Measurements from ENCODE around the gene FRMPD1.

The FRMPD1 gene

DNA sequence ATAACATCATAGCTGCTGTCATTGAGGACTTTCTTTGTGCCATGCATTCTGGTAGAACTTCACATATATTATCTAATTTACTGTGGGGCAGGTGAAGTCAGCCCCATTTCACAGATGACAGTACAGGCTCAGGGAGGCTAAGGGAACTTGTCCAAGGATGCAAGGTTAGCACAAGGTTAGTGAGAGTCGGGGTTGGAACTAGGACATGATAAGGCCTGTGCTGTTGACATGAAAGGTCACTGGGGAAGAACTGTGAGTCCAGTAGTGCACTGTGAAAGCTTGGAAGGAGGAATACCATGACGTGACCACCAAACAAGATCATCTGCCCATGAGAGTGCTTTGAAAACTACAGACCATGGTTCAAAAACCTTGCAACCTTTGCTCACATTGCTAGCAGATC lies 26.7 kb downstream of the FRMPD1 start:
- no peak for FAIRE-seq

DNA sequence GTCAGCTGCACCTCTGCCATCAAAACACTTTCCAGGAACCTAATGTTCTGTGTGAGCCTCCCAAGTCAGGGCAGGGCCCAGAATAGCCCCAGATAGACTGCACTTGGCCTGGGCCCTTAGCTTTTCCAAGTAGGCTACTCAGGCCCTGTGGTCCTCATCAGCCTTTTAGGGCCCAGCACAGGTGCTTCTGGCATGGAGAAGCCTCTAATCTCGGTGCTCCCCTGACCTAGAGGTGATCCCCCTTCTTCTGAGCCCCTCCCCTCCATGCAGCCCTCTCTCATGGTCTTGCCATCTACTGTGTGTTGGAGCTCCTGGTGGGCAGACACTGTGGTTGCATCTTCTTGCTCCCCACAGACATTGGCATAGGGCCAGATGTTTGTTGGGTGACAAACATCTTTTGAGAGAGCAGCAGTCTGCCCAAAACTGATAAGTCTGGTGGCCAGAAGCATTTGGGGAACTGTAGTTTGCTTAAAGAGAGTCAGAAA lies 28.1 kb downstream of the FRMPD1 start:
- no peak for DNase-seq (ENCODE audit: low spot score)
- FAIRE-seq: no peak

More for the DNA sequence above, 26.7 kb downstream of the FRMPD1 start:
- no peak for DNase-seq (ENCODE audit: low spot score)

DNA sequence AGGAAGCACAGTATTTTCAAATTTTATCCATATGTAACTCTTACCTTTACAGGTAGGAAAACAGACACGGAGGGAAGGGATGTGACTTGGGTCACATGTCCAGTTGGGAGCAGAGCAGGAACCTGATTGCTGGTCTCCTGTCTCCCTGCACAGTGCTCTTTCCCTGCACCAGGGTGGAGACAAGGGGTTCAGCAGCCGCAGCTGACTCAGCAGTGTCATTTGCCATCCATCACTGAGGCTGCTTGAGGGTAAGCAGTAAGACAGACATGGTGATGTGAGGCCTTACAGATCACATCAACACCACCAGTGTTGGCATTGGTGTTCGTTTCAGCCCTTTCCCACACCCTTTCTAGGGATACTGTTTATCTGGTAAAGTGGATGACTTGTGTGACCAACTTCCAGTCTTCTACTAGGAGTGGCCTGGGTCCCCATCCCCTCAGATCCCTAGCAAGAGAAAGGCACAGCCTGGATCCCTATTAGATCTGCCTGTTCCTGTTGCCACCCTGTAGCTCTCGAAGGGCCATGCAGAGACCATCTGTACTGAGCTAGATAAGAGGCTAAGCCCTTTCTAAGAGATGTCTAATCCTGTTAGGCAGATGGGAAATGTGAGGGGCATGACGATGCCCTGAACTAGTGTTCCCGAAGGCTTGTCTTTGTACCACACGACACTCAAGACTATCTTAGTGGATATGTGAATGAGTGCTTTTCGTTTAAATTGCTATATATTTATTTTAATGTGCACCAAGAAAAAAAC lies 29.1 kb downstream of the FRMPD1 start:
- DNase-seq (ENCODE audit: low spot score) (no peak), FAIRE-seq (no peak)

DNA sequence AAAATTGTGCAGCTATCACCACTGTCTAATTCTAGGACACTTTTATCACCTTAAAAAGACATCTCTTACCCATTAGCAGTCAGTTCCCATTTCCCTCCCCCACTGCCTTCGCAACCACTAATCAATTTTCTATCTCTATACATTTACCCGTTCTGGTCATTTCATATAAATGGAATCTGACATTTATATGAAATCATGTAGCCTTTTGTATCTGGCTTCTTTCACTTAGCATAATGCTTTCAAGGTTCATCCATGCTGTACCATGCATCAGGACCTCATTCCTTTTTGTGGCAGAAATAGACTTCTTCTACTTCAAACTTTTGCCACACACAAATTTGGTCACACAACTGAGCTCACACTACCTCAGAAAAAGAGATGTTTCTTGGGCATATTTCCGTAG lies 32.2 kb downstream of the FRMPD1 start:
- FAIRE-seq (no peak), DNase-seq (ENCODE audit: low spot score) (no peak)

DNA sequence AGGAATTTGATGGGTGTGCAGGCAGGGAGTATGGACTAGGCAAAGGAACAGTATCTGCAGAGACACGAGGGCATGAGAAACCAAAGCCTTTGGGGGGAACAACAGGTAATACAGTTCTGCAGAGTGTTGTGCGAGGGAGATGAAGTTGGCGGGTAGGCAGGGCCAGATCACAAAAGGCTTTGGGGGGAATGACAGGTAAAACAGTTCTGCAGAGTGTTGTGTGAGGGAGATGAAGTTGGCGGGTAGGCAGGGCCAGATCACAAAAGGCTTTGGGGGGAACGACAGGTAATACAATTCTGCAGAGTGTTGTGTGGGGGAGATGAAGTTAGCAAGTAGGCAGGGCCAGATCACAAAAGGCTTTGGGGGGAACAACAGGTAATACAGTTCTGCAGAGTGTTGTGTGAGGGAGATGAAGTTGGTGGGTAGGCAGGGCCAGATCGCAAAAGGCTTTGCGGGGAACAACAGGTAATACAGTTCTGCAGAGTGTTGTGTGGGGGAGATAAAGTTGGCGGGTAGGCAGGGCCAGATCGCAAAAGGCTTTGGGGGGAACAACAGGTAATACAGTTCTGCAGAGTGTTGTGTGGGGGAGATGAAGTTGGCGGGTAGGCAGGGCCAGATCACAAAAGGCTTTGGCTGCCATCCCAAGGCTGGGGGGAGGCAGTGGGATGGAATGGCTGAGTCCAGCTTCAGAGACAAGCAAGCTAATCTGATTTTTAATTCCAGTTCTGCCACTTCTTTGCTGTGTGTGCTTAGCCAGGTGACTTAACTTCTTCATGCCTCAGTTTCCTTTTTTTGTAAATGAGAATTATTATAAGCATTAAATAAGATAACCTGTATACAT lies 33.0 kb downstream of the FRMPD1 start:
- no peak for DNase-seq (ENCODE audit: low spot score)
- peak; percentile 87 for FAIRE-seq

DNA sequence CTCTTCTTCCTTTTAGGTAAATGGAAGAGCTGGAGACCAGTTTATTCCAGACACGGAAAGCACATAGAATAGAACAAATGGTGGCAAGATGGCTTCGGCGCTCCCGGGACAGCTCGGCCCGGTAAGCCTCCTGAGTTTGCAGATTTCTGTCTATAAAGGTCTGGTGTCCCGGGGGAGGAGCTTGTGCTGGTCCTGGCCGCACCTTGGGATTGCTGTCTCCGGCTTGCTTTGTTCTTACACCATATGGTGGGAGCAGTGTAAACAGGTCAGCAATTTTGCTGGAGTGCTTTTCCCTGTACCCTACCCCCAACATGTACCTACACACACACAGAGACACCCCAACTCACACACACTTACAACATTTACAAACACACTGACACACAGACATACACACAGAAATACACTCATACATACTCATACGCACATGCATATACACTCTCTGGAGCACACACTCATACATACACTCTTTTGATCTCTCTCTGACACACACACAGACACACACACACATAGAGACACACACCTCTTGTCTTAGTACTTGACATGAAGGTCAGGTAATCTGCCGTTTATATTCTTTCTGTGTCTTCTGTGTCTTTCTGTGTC lies 42.0 kb downstream of the FRMPD1 start:
- no peak for FAIRE-seq

DNA sequence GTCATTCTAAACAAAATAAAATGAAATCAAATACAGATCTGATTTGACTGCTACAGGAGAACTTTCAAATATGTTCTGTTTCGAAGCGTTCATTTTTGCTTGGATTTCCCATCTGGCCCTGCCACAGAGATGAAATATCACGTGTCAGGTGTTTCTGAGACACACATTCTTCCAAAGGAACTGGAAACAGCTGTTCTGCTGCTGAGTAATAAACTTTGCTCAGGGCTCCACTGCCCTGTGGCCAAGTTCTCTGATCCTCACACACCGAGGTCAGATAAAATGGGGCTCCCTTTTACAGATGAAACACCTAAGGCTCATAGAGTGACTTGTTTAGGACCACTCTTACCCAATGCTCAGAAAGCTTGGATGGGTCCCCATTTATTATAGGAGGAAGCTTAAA lies 42.5 kb downstream of the FRMPD1 start:
- DNase-seq (ENCODE audit: low spot score) (no peak), FAIRE-seq (no peak)

More for the DNA sequence above, 42.0 kb downstream of the FRMPD1 start:
- DNase-seq (ENCODE audit: low spot score): no peak

DNA sequence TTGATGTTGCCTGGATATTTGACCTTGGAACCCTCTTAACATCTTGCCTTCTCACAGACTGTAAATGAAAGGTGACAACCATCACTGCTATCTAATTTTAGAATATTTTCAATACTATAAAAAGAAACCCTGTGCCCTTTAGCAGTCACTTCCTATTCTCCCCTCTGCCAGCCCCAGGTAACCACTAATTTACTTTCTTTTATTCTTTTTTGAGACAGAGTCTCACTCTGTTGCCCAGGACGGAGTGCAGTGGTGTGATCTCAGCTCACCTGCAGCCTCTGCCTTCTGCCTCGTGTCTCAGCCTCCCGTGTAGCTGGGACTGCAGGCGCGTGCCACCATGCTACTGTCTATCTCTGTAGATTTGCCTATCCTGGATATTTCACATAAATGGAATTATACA lies 43.6 kb downstream of the FRMPD1 start:
- no peak for DNase-seq (ENCODE audit: low spot score)
- FAIRE-seq: no peak

DNA sequence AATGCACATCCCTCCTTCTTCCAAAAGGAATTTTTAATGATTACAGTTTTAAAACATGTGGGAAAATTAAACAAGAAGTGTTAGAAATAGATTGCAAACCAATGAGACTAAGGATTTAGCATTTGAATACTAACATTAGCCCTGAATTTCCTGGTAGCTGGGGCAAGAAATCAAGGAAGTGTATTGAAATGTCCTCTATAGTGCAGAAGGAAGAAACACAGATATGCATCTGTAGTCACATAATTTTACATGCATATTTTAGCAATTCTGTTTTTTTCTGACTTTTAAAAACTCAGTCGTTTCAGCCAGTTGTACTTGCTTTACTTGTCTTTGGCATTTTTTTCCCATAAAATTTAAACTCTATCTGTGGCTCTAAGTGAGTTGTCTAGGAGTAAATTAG lies 45.8 kb downstream of the FRMPD1 start:
- FAIRE-seq: no peak
- no peak for DNase-seq (ENCODE audit: low spot score)

DNA sequence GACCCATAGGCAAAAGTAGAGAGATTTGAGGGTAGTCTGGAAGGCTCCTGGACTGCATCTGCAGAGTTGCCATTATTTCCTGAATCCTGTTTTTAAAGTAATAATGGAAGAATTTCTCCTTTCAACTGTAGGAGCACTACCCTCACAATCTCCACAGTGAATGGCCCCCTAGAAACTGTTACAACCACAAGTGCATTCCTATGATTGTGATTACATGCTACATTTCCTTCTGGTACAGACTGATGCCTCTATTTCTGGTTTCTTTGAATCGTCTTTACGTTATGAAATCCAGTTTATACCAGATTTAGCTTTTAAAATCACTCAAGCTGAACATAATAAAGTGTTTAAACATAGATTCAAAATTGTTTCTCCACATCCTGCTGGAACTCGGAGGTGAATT lies 49.4 kb downstream of the FRMPD1 start:
- DNase-seq (ENCODE audit: low spot score): no peak
- no peak for FAIRE-seq

DNA sequence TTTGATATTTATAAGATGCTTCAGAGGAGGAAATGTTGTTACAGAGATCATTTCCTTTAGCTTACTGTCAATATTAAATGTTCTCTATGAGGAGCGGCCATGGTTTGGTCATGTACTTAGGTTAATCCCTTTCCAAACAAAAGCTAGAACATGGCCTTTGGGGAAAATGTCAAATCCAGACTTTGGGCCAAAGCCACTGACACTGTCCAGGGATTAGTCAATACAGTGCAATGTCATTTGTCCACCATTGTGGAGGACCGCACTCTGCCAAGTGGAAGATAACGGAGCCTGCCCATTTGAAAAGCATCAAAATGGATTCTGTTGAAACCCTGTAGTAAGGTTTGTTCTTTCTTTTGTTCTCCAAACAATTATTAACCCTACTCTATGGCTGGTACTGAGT lies 50.1 kb downstream of the FRMPD1 start:
- FAIRE-seq: no peak
- no peak for DNase-seq (ENCODE audit: low spot score)

DNA sequence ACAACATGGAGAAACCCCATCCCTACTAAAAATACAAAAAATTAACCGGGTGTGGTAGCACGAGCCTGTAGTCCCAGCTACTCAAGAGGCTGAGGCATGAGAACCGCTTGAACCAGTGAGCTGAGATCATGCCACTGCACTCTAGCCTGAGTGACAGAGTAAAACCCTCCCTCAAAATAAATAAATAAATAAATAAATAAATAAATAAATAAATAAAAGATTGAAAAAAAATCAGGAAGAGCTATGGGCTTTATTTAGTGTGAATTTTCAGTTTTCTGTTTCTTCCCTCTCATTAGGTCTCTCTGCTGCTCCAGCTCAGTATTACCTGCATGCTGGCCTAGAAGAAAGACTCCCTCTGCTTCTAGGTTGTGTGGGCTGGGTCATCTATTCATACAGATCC lies 55.0 kb downstream of the FRMPD1 start:
- FAIRE-seq: no peak

DNA sequence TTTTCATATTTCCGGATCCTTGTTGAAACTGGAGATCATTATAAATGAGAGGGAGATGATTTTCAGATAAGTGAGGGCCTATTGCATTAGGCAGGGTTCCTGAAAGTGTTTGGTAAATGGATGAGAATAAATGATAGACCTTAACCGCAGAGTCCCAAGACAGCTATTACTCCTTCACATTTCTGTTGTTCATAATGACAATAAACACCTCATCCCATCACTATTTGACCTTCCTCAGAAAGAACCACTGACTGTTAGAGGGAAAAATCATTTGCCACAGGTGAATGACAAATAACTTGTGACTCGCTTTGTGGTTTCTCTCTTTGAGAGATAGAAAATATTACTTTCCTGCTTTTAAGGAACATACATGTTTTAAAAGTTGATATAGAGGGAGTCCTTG lies 55.5 kb downstream of the FRMPD1 start:
- no peak for DNase-seq (ENCODE audit: low spot score)
- FAIRE-seq: no peak

More for the DNA sequence above, 55.0 kb downstream of the FRMPD1 start:
- DNase-seq (ENCODE audit: low spot score): no peak

DNA sequence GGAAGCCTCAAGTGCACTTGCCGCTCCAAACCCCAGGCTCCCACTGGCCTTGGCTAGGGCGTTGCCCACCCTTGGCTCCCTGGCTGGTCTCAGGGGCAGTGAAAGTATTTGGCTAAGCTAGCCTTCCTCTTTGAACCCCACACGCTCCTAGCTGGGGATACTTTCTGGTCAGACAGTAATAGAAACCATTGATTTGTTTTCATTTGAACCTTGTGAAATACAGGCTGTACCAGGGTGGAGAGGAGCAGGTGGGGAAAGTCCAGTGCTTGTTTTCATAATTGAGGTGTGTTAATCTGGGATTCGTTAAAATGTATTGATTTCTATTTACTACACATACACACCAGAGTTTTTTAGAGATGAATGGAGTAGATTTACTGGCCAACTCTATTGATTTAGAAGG lies 57.0 kb downstream of the FRMPD1 start:
- FAIRE-seq (no peak), DNase-seq (ENCODE audit: low spot score) (no peak)

DNA sequence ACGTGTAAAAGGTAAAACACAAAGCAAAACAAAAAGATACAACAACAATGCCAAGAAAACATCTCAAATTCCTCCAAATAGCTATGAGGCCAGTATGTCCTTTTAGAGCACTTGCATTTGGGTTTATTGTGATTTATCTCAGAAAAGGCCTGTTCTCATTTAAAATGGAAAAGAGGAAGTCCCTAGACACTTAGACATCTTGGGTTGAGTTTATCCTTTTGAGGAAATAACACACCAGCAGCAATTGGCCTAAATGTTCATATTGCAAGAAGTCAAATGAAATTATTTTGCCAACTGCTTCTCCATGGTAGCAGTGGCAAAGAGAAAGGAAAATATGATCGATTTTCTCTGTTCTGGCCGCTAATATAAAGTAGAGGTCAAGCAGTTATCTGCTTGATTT lies 59.3 kb downstream of the FRMPD1 start:
- FAIRE-seq (no peak), DNase-seq (ENCODE audit: low spot score) (no peak)

DNA sequence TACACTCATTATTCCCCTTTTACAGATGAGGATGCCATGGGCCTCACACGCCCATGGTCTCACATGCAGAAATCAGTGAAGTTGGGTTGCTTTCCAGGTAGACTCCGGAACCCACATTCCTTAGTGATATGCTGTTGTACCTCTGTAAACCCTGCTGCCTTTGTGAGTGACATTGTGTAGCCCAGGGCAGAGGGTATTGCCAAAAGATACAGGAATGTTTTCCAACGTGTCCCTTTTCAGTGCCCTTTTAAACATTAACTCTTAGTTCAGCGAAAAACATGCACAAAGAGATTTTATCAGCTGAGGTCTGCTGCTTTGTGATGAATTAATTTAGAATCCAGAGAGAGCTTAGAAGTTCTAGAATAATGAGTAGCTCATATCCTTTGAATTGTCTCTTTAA lies 64.5 kb downstream of the FRMPD1 start:
- no peak for FAIRE-seq
- no peak for DNase-seq (ENCODE audit: low spot score)

DNA sequence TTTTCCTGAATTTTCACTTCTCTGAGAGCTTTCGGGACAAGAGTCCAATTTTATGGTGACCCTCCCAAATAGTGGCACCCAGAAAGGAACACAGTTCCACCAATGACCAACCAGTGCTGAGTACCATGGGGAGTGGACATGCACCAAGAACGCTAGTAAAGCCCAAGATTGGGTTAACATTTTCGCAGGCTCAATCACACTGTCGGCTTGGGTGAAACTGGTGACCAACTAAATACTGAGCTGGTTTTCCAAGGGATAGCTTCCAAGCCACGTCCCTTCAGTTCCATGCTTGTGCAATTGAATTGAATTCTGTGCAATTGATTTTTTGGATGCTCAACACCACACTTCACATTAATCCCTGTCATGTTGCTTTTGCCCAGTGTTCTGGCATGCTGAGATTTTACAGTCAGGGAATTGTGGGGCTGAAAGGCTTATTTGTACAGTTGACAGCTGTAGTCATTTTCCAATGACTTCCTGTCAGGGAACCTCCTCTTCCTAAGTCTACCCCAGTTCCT lies 65.3 kb downstream of the FRMPD1 start:
- no peak for DNase-seq (ENCODE audit: low spot score)

DNA sequence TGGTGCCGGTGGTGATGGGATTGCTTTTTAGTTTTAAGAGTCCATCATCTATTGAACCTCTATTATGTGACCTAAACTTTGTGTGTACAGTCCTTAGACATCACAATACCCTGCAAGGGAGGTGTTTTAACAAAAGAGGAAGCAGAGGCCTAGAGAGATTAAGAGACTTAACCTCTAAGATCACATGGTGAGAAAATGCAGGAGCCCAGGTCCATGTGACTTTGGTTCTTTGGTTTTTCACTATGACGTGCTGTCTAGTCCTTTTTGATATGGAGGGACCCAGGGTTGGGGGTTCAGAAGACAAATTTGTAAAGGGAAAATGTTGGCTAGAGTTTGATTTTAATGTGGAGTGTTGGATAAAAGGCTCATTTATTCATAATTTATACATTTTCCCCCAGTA lies 68.8 kb downstream of the FRMPD1 start:
- DNase-seq (ENCODE audit: low spot score): no peak
- FAIRE-seq: no peak

More for the DNA sequence above, 65.3 kb downstream of the FRMPD1 start:
- no peak for FAIRE-seq

DNA sequence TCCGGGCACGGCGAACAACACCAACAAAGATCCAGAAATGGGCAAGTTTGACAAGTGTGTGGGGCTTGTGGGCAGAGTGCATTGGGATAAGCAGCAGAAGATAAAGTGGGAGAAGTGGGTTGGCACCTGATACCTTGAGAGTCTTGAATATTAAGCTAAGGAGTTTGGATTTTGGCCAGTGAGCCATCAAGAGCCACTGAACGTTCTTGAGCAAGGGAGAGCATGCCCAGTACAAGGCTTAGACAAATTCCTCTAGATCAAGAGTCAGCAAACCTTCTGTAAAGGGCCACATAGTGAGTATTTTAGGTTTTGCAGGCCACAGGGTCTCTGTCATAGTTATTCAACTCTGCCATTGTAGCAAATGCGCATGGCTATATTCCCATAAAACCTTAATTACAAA lies 76.3 kb downstream of the FRMPD1 start:
- no peak for DNase-seq (ENCODE audit: low spot score)
- FAIRE-seq: no peak

DNA sequence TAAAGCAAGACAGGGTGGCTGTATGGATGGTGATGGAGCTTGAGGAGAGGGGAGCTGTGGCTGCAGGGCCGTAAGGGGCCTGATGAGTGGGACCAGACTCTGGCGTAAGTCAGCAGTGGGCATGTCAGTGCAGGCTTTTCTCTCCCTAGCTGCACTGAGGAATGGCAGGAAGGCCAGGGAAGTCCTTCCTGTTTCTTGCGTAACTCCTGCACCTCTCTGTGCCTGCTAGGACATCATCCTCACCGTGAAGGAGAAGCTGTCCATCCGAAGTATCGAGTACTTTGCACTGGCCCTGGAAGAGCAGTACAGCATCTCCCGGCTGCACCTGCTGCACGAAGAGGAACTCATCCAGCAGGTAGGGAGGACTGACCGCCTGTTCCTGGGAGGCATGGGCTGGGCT lies 78.7 kb downstream of the FRMPD1 start:
- no peak for FAIRE-seq

DNA sequence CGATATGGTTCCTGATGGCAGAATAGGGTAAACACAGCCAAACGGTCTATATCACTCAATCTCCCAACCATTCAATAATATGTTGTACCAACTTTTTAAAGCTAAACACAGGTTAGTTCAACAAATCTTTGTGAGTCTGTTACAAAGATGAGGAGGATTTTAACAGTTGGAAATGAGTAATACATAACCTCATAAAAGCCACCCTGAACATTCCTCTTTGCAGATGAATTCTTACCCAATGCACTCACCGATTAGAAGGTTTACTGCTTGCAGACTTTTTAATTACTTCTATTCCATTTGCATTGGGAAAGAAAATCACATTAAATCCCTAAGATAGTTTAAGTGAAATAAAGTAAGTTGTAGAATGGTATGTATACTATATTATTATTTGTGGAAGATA lies 79.5 kb downstream of the FRMPD1 start:
- FAIRE-seq (no peak), DNase-seq (ENCODE audit: low spot score) (no peak)

More for the DNA sequence above, 78.7 kb downstream of the FRMPD1 start:
- no peak for DNase-seq (ENCODE audit: low spot score)

DNA sequence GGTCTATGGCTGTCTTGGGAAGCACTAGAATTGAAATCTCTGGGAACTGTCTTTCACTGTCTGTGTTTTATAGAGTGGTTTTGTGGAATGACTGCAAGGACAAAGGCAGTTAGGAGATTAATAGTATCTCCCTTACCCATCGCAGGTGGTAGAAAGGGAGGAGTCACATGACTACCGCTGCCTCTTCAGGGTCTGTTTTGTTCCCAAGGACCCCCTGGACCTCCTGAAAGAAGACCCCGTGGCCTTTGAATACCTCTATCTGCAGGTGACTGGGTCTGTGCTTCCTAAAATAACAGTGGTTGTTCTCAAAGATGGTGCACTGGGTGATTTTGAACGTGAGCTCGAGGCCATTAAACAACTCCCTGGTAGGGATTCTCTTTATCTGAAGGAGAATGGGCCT lies 80.1 kb downstream of the FRMPD1 start:
- no peak for DNase-seq (ENCODE audit: low spot score)
- FAIRE-seq: no peak

Measured in urothelium cell line (cell line).